Measurements from ENCODE around the gene SORCS2.

DNA sequence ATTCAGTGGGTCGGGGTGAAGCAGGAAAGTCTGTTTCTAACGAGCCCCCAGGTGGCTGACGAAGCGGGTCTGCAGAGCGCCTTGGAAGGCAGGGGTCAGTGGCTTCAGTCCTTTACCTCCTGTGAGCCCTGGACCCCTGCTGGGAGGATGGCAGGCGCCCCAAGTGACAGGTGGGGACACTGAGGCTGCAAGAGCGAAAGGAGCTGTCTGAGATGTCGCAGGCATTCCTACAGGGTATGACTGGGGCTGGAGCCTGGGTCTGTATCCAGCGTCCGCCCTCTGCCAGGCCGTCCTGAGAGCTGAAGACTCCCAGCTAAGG, 139.3 kb downstream of the SORCS2 start:
- TF ChIP-seq, protein P1, sequence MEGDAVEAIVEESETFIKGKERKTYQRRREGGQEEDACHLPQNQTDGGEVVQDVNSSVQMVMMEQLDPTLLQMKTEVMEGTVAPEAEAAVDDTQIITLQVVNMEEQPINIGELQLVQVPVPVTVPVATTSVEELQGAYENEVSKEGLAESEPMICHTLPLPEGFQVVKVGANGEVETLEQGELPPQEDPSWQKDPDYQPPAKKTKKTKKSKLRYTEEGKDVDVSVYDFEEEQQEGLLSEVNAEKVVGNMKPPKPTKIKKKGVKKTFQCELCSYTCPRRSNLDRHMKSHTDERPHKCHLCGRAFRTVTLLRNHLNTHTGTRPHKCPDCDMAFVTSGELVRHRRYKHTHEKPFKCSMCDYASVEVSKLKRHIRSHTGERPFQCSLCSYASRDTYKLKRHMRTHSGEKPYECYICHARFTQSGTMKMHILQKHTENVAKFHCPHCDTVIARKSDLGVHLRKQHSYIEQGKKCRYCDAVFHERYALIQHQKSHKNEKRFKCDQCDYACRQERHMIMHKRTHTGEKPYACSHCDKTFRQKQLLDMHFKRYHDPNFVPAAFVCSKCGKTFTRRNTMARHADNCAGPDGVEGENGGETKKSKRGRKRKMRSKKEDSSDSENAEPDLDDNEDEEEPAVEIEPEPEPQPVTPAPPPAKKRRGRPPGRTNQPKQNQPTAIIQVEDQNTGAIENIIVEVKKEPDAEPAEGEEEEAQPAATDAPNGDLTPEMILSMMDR (IDR thresholded peaks at IDR 0.05): no peak
- TF ChIP-seq POLR2A (IDR thresholded peaks at IDR 0.05): no peak
